ENCODE results near the gene ATP1A4.

Gene ATP1A4

DNA sequence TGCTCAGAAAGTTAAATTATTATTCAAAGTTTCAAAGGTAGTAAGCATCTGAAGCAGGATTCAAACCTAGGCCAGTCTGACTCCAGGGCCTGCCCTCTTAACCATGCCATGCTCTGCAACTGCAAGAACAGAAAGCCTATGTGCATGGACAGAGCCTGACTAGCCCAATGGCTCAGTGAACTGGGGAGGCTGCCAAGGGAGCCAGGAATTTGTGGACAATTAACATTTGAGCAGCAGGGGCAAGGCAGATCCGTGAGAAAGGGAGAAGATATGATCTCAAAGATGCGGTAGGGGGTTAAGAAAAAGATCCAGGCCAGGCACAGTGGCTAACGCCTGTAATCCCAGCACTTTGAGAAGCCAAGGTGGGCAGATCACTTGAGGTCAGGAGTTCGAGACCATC is 6.5 kb upstream of the ATP1A4 start:
- no peak for DNase-seq (ENCODE audit: low read depth)

DNA sequence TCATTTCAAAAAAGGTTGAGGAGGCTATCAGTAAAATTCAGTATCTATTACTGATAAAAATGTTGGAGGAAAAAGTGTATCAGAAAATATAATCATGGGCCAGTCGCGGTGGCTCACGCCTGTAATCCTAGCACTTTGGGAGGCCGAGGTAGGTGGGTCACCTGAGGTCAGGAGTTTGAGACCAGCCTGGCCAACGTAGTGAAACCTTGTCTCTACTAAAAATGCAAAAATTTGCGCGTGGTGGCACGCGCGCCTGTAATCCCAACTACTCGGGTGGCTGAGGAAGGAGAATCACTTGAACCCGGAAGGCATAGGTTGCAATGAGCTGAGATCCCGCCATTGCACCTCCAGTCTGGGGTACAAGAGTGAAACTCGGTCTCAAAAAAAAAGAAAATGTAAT is 5.3 kb upstream of the ATP1A4 start:
- no peak for DNase-seq (ENCODE audit: low read depth)

- DNase-seq (ENCODE audit: low read depth), result no peak
Observed at GRCh38 chr1:160148121-160148520, 3.3 kb upstream of the ATP1A4 start.

- no peak for DNase-seq (ENCODE audit: low read depth)
Observed at GRCh38 chr1:160149233-160149632, 2.2 kb upstream of the ATP1A4 start.

DNA sequence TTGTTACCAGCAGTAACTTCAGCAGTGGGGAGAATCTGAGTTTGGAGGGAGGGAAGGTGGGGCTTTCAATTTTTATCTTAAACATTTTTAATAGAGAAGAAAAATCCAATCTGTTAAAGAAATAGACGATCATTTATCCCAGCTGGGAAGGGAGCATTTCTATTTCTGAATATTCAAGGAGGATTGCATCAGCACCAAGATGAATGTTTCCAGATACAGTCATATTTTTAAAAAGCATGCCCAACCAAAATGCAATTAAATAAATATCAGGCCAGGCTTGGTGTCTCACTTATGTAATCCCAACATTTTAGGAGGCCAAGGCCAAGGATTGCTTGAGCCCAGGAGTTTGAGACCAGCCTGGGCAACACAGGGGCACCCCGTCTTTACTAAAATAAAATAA is 1.7 kb upstream of the ATP1A4 start:
- DNase-seq (ENCODE audit: low read depth), result no peak

GRCh38 chr1:160154790-160155189 is 3.4 kb downstream of the ATP1A4 start:
- no peak for DNase-seq (ENCODE audit: low read depth)

DNA sequence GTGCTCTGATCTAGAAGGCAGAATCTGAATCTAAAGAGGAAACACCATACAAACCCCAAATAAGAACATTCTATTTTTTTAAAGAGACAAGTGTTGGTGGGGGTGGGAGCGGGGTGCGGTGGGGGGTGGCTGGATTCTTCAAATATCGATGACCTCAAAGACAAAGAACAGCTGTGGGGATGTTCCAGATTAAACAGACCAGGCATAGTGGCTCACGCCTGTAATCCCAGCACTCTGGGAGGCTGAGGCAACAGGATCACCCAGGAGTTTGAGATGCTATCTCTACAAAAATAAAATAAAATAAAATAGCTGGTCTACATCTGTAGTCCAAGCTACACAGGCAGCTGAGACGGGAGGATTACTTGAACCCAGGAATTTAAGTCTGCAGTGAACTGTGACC is 5.0 kb downstream of the ATP1A4 start:
- no peak for DNase-seq (ENCODE audit: low read depth)

DNA sequence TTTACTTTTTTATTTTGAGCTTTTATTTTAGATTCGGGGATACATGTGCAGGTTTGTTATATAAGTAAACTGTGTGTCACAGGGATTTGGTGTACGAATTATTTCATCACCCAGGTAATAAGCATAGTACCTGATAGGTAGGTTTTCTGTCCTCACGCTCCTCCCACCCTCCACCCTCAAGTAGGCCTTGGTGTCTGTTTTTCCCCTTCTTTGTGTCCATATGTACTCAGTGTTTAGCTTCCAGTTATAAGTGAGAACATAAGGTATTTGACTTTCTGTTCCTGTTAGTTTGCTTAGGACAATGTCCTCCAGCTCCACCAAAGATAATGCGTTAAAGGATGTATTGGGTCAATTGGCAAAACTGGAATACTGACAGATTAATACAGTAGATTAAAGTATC is 5.8 kb downstream of the ATP1A4 start:
- no peak for DNase-seq (ENCODE audit: low read depth)

GRCh38 chr1:160158031-160158430 is 6.6 kb downstream of the ATP1A4 start:
- DNase-seq (ENCODE audit: low read depth), result no peak

GRCh38 chr1:160158534-160158933 is 7.1 kb downstream of the ATP1A4 start:
- DNase-seq (ENCODE audit: low read depth), result no peak

DNA sequence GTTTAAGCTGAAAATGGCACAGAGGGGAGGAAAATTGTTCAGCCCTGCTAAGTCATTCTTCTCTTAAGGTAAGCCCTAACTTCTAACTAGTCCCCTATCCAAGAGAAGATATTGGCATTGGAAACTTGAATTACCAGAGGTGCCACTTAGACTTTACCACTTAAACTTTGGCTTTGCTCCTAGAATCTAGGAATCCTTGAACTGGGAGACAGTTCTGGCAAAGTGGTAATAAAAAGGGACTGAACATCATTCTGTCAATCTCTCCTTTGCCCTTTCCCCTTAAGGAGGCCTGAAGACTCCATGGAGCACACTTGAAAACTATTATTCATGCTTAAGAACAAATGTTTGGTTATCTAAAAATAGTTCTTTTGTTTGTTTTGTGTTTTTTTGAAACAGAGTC is 8.4 kb downstream of the ATP1A4 start:
- no peak for DNase-seq (ENCODE audit: low read depth)

- DNase-seq (ENCODE audit: low read depth), result no peak
Observed at GRCh38 chr1:160161965-160162705, 10.7 kb downstream of the ATP1A4 start.

DNA sequence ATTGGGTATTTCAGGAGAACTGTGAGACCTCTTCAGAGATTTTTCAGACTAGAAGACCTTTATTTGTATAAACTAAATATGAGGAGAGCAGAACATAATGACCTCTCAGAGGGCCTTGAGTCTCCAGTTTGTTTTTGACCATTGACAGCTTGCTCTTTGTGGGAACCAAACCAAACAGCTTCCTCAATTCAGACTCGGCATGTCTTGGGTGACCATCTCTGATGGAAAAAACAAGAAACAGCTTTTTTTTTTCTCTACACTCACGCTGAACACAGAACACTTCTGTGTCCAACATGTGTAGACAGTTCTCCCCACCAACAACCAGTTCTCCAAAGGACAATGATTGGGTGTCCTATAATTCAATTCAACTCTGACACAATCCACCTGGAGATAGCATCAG is 11.5 kb downstream of the ATP1A4 start:
- DNase-seq (ENCODE audit: low read depth), result no peak

DNA sequence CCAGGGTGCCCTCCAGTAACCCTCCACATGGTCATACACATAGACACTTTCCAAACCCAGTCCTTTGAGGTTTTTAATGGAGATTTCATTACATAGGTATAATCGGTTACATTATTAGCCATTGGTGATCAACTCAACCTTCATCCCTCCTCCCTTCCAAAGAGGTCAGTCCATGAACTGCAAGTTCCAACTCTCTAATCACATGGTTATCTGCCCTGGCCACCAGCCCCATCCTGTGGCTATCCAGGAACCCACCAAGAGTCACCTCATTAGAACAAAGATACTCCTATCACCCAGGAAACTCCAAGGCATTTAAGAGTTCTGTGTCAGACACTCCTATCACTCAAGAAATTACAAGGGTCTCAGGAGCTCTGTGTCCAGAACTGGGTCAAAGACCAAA is 12.2 kb downstream of the ATP1A4 start:
- no peak for DNase-seq (ENCODE audit: low read depth)

- DNase-seq (ENCODE audit: low read depth), result no peak
Observed at GRCh38 chr1:160164121-160164520, 12.7 kb downstream of the ATP1A4 start.

GRCh38 chr1:160166166-160166868 is 14.9 kb downstream of the ATP1A4 start:
- DNase-seq (ENCODE audit: low read depth), result no peak

DNA sequence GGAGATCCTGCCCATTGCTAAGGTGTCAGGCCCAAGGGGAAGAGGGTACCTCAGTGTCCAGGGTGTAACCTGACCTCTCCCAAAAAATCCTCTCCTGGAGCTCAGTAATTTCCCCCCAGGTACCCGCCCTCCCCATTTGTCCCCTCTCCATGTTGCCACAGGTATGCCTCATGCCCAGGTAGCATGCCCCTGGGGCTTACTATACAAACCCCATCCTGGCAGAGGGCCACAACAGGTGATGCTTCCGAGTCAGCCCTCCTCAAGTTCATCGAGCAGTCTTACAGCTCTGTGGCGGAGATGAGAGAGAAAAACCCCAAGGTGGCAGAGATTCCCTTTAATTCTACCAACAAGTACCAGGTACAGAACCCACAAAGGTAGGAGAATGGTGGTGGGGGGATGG is 15.7 kb downstream of the ATP1A4 start:
- DNase-seq (ENCODE audit: low read depth), result no peak

DNA sequence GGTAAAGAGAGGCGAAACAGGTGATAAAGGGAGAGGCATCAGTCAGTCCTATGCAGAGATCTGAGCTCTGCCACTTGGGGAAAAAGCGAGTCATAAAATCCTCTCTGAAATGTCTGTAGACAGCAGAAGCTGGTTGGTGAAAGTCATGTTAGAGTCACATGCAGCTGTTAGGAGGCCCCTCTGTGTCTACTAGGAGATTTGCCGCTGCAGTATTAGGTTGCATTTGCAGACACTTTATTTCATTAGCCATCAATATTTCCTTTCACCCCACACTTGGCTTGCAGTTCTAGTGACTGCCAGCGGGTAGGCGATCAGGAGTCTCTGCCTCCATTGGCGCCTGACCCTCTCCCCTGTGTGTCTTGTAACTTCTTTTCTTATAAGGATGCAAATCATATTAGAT is 16.2 kb downstream of the ATP1A4 start:
- DNase-seq (ENCODE audit: low read depth), result no peak

- no peak for DNase-seq (ENCODE audit: low read depth)
Observed at GRCh38 chr1:160168016-160168415, 16.6 kb downstream of the ATP1A4 start.

- DNase-seq (ENCODE audit: low read depth), result no peak
Observed at GRCh38 chr1:160168609-160169369, 17.4 kb downstream of the ATP1A4 start.

GRCh38 chr1:160169553-160170399 is 18.4 kb downstream of the ATP1A4 start:
- no peak for DNase-seq (ENCODE audit: low read depth)

DNA sequence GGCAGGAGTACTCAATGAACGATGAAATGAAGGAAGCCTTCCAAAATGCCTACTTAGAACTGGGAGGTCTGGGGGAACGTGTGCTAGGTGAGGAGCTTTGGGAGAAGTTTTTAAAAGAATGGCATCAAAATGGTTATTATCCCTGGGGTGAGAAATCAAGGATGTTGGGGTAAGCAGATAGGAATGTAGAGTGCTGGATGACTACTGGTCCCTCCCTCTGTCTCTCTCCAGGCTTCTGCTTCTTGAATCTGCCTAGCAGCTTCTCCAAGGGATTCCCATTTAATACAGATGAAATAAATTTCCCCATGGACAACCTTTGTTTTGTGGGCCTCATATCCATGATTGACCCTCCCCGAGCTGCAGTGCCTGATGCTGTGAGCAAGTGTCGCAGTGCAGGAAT is 20.0 kb downstream of the ATP1A4 start:
- DNase-seq (ENCODE audit: low read depth), result no peak
